ENCODE results near the gene KIR2DL3.
"Not testable (repeated sequence)": the region's sequence is repeated elsewhere in the genome, so short reads cannot be mapped to it uniquely, and the experiment has no call there.

The KIR2DL3 gene

DNA sequence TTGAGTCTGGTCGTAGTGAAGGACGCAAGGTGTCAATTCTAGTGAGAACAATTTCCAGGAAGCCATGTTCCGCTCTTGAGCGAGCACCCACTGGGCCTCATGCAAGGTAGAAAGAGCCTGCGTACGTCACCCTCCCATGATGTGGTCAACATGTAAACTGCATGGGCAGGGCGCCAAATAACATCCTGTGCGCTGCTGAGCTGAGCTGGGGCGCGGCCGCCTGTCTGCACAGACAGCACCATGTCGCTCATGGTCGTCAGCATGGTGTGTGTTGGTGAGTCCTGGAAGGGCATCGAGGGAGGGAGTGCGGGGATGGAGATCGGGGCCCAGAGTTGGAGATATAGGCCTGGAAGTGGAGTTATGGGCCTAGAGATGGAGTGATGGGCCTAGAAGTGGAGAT is at the start of gene KIR2DL3:
KIR2DL3 (plus strand) TSS at position 208 of the 400 bp plus-strand sequence; CDS start at position 241, 33 bp downstream.
- DNase-seq (ENCODE audit: low spot score) = not testable (repeated sequence)

DNA sequence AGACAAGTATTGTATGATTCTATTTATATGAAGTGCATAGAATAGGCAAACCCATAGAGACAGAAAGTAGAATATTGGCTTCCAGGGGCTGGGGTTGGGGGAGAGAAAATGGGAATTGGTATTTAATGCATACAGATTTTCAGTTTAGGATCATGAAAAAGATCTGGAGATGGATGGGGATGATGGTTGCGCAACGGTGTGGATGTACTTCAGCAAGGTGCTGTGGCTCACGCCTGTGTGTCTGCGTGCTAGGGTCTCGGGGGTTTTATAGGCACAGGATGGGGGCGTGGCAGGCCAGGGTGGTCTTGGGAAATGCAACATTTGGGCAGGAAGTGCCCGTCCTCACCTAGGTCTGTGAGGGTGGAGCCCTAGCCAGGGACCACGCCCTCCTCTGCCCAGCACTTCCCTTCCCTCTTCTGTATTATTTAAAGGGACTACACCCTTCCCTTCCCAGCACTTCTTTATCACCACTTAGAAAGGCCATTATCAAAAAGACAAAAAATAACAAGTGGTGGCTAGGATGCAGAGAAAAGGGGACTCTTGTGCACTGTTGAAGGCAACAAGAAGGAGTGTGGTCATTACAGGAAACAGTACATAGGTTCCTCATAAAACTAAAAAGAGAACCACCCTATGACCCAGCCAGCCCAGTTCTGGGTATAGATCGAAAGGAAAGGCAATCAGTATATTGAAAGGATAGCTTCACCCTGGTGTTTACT is 46.6 kb upstream of the KIR2DL3 start:
- no peak for DNase-seq (ENCODE audit: low spot score)

DNA sequence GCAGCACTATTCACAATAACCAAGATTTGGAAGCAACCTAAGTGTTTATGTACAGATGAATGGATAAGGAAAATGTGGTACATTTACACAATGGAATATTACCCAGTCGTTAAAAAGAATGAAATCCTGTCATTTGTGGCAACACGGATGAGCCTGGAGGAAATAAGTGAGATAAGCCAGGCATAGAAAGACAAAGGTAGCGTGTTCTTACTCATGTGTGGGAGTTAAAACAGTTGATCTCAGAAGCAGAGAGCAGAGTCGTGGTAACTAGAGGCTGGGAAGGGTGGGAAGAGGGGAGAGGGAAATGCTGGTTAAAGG is 46.1 kb upstream of the KIR2DL3 start:
- no peak for DNase-seq (ENCODE audit: low spot score)

DNA sequence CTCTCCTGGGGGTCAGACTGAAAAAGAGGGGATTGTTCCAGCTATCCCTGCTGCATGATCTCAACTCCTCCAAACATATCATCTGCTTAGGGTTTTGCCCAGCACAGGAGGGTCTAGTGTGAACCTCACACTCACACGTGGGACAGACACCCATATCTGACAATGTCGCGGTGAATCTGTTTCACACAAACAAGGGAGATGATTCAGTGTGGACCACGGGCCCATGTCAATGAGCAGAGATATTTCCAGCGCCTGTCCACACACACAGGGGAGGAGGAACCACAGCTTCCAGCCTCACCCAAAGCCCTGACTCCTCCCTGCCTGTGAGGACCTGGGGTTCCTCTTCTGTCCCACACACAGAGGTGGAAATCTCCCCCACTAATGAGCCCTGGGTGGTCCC is 43.7 kb upstream of the KIR2DL3 start:
- no peak for DNase-seq (ENCODE audit: low spot score)

DNA sequence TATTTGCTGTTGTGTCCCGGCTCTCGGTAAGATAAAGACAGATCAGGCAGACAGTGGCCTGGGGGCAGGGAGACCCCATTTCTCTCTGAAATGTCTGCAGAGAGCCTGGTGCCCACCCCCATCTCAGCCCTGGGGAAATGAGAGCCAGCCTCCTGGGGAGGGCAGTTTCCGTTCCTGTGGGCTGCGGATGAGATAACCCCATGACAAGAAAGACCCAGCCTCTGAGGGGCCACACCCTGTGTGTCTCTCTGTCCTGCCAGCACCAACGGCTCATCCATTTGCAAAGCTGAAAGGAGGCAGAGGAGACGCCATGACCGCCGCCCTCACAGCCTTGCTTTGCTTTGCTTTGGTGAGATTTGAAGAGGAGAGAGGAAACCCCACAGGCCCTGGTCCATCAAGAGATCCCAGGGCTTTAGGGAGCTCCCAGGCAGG is 42.2 kb upstream of the KIR2DL3 start:
- no peak for DNase-seq (ENCODE audit: low spot score)

DNA sequence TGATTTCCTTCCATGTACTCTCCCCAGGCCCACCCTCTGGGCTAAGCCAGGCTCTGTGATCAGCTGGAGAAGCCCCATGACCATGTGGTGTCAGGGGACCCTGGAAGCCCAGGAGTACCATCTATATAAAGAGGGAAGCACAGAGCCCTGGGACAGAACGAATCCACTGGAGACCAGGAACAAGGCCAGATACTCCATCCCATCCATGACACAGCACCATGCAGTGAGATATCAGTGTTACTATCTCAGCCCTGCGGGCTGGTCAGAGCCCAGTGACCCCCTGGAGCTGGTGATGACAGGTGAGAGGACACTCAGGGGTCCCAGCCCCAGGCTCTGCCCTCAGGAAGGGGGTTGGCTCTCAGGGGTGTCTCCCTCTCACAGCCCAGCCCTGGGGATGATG is 41.5 kb upstream of the KIR2DL3 start:
- no peak for DNase-seq (ENCODE audit: low spot score)

DNA sequence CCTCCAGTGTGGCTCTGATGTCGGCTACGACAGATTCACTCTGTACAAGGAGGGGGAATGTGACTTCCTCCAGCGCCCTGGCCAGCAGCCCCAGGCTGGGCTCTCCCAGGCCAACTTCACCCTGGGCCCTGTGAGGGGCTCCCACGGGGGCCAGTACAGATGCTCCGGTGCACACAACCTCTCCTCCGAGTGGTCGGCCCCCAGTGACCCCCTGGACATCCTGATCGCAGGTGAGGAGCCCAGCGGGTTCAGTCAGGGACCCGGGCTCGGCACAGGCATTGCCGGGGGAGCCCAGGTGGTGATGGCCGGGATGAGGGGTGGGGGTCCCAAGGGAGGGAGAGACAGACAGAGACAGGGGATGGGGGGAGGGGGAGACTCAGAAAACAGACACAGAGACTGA is 40.6 kb upstream of the KIR2DL3 start:
- not testable (repeated sequence) for DNase-seq (ENCODE audit: low spot score)

DNA sequence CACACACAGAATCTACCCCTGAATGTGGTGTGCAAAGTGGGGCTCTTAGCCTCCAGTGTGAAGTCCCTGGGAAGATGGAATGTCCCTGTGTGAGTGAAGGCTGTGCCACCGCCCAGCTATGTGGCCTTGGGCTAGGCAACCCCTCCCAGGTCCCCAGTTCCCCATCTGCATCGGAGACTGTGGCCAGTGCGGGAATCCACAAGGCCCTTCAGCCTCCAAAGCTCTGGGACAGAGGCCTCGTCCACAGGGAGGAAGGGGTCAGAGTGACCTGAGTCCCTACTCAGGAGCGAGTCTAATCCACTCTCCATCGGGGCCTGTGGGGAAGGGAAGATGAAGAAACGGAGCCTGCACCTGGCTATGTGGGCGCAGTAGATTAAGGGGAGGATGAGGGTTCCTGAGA is 33.4 kb upstream of the KIR2DL3 start:
- DNase-seq (ENCODE audit: low spot score) = no peak

DNA sequence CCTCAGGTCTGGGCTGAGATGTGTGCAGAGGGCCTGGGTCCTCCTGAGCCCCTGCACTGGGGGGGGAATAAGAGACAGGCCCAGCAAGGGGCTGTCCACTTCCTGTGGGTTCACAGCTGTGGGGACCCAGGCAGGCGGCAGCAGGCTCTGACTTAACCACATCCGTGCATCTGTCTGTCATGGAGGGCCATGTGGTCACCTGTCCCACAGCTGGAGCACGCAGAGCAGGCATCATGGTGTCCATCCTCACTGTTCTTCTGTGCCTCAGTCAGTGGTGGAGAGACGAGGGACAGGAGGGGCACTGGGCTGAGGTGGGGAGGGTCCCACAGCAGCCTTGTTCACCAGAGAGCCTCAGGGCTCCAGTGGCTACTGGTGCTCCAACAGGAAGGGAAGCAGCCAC is 30.4 kb upstream of the KIR2DL3 start:
- DNase-seq (ENCODE audit: low spot score) = no peak

DNA sequence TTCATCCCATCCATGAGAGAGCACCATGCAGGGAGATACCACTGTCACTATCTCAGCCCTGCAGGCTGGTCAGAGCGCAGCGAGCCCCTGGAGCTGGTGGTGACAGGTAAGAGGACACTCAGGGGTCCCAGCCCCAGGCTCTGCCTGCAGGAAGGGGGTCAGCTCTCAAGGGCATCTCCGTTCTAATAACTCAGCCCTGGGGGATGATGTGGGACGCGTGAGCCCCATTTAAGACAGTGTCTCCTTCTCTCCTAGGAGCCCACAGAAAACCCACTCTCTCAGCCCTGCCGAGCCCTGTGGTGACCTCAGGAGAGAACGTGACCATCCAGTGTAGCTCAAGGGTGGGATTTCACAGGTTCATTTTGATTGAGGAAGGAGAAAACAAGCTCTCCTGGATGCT is 29.5 kb upstream of the KIR2DL3 start:
- DNase-seq (ENCODE audit: low spot score) = no peak

DNA sequence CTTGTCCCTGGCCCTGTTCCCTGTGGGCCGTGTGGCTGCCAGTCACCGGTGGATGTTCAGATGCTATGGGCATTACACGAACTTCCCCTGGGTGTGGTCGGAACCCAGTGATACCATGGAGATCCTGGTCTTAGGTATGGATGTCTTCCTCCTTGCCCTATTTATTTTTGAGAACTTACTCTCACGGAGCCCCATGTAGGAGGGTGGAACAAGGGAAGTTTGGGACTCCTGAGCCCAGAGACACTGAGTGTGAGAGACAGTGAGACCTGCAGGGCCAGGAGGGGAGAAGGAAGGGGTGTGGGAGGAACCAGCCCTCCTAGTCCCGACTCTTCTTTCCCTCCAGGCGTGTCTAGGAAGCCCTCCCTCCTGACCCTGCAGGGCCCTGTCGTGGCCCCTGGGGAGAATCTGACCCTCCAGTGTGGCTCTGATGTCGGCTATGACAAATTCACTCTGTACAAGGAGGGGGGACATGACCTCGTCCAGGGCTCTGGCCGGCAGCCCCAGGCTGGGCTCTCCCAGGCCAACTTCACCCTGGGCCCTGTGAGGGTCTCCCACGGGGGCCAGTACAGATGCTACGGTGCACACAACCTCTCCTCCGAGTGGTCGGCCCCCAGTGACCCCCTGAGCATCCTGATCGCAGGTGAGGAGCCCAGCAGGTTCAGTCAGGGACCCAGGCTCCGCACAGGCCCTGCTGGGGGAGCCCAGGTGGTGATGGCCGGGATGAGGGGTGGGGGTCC is 28.9 kb upstream of the KIR2DL3 start:
- DNase-seq (ENCODE audit: low spot score) = no peak

DNA sequence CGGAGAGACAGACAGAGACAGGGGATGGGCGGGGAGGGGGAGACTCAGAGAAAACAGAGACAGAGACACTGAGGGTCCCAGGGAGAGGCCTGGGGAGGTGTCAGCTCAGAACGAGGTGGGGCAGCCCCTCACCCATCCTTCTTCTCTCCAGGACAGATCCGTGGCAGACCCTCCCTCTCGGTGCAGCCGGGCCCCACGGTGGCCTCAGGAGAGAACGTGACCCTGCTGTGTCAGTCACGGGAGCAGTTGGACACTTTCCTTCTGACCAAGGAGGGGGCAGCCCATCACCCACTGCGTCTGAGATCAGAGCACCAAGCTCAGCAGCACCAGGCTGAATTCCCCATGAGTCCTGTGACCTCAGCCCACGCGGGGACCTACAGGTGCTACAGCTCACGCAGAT is 28.4 kb upstream of the KIR2DL3 start:
- not testable (repeated sequence) for DNase-seq (ENCODE audit: low spot score)

DNA sequence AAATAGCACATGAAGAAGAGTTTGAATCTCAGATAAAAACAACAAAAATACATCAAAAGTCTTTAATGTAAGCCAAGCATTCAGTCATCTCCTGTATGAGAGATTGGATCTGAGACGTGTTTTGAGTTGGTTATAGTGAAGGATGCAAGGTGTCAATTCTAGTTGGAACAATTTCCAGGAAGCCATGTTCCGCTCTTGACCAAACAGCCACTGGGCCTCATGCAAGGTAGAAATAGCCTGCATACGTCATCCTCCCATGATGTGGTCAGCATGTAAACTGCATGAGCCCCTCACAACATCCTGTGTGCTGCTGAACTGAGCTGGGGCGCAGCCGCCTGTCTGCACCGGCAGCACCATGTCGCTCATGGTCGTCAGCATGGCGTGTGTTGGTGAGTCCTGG is 14.2 kb upstream of the KIR2DL3 start, which contains the start of gene KIR3DL3:
KIR3DL3 (plus strand) TSS at position 301 of the 400 bp plus-strand sequence; CDS start at position 356, 55 bp downstream.
- DNase-seq (ENCODE audit: low spot score) = no peak

DNA sequence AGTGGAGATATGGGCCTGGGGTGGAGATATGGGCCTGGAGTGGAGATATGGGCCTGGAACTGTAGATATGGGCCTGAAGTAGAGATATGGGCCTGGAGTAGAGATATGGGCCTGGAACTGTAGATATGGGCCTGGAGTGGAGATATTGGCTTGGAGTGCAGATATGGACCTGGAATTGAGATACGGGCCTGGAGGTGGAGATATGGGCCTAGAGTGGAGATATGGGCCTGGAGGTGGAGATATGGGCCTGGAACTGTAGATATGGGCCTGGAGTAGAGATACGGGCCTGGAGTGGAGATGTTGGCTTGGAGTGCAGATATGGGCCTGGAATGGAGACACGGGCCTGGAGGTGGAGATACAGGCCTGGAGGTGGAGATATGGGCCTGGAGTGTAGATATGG is 13.7 kb upstream of the KIR2DL3 start:
- DNase-seq (ENCODE audit: low spot score) = no peak

DNA sequence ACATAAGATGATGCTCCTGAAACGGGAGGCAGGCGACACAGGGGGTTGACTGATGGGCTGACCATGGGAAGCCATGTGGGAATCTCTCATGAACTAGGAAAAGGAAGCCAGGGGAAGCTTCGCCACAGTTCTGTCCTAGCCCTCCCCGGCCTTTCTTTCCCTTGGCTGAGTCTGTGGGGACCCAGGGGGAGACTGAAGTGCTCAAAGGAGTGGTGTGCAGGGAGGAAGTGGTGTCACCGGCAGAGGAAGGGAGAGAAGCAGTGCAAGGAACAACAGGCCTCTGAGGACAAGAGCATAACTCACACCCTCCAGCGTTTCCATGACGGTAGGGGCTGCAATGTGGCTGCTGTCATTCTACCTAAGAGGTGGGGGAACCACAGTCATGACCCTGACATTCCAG is 13.0 kb upstream of the KIR2DL3 start:
- DNase-seq (ENCODE audit: low spot score) = no peak

DNA sequence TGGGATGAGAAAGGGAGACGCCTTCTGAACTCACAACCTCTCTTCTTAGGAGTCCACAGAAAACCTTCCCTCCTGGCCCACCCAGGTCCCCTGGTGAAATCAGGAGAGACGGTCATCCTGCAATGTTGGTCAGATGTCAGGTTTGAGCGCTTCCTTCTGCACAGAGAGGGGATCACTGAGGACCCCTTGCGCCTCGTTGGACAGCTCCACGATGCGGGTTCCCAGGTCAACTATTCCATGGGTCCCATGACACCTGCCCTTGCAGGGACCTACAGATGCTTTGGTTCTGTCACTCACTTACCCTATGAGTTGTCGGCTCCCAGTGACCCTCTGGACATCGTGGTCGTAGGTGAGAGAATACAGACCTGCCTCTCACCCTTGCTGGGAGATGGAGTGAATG is 10.8 kb upstream of the KIR2DL3 start:
- DNase-seq (ENCODE audit: low spot score) = no peak

DNA sequence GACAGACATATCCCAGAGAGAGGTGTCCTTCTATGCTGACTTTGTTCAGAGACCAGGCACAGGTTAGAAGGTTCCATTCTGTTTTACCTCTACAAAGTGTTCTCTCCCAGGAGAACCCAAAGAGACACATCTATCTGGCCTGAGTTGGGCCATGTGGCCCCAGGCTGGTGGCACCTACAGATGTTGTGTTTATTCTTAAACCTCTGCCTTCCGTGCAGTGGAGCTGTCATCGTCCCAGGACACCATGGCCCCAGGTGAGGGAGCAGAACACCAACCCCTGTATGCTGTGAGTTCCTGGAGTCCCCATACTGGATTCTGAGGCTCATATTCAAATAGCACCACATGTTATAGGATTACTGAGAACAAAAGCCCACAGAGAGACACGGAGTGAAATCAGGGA is 10.1 kb upstream of the KIR2DL3 start:
- no peak for DNase-seq (ENCODE audit: low spot score)

DNA sequence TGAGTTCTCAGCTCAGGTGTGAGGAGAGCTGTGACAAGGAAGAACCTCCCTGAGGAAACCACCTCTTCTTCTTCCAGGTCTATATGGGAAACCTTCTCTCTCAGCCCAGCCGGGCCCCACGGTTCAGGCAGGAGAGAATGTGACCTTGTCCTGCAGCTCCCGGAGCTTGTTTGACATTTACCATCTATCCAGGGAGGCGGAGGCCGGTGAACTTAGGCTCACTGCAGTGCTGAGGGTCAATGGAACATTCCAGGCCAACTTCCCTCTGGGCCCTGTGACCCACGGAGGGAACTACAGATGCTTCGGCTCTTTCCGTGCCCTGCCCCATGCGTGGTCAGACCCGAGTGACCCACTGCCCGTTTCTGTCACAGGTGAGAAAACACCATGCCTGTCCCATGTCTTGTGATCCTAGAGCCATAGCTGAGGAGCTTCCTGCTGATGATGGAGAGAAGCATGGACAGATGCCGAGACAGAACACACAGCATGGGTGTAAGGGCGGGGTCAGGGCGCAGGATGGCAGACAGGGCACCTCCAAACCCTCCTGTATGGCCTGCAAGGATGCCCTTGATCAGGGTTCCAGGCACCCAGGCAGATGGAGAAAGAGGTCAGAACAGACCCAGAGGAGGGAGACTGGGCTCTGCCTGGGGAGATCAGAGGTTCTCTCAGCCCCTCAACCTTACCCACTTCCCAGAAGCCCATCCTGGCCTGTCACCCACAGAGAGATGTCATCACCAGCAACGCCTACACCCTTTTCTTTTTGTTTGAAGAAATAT is 8.7 kb upstream of the KIR2DL3 start:
- no peak for DNase-seq (ENCODE audit: low spot score)

DNA sequence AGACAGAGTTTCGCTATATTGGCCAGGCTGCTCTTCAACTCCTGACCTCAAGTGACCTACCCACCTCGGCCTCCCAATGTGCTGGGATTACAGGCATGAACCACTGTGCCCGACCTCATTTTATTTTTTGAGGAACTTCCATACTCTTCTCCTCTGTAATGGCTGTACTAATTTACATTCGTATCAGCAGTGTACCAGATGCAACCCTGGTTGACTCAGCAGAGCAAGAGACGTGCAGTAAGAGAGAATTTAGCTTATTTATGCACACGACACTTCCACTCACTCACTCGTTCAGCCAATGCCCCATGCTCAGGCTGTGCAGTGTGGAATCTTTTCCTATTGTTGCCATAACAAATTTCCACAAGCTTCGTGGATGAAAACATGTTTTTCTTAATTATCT is 7.1 kb upstream of the KIR2DL3 start:
- DNase-seq (ENCODE audit: low spot score) = no peak

DNA sequence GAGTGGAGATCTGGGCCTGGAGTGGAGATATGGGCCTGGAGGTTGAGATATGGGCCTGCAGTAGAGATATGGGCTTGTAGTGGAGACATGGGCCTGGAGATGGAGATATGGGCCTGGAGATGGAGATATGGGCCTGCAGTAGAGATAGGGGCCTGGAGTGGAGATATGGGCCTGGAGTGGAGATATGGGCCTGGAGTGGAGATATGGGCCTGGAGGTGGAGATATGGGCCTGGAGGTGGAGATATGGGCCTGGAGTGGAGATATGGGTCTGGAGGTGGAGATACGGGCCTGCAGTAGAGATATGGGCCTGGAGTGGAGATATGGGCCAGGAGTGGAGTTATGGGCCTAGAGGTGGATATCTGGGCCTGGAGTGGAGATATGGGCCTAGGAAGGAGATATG is 402 bp downstream of the KIR2DL3 start:
- no peak for DNase-seq (ENCODE audit: low spot score)

DNA sequence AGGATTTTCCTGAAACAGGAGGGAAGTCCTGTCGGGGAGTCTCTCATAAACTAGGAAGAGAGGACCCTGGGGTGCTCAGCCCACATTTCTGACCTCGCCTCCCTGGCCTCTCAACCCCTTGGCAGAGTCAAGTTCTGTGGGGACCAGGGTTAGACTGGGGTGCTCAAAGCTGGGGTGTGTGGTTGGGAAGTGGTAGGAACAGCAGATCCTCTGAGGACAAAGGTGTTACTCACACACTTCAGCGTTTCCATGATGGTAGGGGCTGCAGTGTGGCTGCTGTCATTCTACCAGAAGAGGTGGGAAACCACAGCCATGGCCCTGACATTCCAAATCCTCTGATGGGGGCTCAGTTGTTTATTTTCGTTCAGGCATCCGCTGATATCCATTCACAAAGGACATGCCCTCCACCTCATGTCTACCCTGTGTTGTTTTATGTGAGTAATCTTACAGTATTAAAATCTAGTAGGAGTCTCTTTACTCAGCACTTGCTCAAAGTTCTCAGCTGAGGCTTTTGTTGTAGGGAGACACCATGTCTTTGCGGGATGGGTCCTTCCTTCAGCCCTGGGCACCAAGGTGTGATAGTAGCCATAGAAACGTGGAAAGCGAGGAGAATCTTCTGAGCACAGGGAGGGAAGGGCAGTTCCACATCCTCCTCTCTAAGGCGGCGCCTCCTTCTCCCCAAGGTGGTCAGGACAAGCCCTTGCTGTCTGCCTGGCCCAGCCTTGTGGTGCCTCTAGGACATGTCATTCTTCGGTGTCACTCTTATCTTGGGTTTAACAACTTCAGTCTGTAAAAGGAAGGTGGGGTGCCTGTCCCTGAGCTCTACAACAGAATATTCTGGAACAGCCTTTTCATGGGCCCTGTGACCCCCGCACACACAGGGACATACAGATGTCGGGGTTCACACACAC is 1.5 kb downstream of the KIR2DL3 start:
- DNase-seq (ENCODE audit: low spot score) = no peak

DNA sequence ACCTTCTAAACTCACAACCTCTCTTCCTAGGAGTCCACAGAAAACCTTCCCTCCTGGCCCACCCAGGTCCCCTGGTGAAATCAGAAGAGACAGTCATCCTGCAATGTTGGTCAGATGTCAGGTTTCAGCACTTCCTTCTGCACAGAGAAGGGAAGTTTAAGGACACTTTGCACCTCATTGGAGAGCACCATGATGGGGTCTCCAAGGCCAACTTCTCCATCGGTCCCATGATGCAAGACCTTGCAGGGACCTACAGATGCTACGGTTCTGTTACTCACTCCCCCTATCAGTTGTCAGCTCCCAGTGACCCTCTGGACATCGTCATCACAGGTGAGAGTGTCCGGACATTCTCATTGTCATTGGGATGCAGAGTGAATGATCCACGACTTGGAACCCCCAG is 3.6 kb downstream of the KIR2DL3 start:
- DNase-seq (ENCODE audit: low spot score) = not testable (repeated sequence)

Measured in pons (tissue), 1 donor.